MM.1S (cell line): ENCODE results near the gene OSBPL10.
"Not testable (repeated sequence)": the region's sequence is repeated elsewhere in the genome, so short reads cannot be mapped to it uniquely, and the experiment has no call there.

Source experiments
- DNase-seq: peaks from one replicate; pipeline ENCODE4 v3.0.0-alpha.2; 2015
- H2AFZ ChIP-seq: fragments of 300-600 bp; sonication (generic); 2 replicates; pipeline ENCODE4 v1.6.0; 2016; ENCODE audit warnings: antibody characterized with exemption, low read length
- H3F3A ChIP-seq: fragments of 300-600 bp; sonication (generic); 2 replicates; pipeline ENCODE4 v1.6.1; 2016; ENCODE audit warnings: mild to moderate bottlenecking, antibody characterized with exemption, low read length, moderate library complexity, mixed read lengths; ENCODE audit not compliant: insufficient read depth
- H3K27ac ChIP-seq: fragments of 300-600 bp; sonication (generic); 2 replicates; pipeline ENCODE4 v1.5.1; 2016; ENCODE audit warnings: mild to moderate bottlenecking, low read length
- H3K27me3 ChIP-seq: fragments of 300-600 bp; sonication (generic); replicated peaks from 2 replicates; pipeline ENCODE4 v1.6.0; 2016; ENCODE audit warnings: low read length; ENCODE audit not compliant: insufficient read depth
- H3K36me3 ChIP-seq: fragments of 300-600 bp; sonication (generic); replicated peaks from 2 replicates; pipeline ENCODE4 v1.6.1; 2016; ENCODE audit warnings: mild to moderate bottlenecking, low read length, mixed read lengths; ENCODE audit not compliant: insufficient read depth
- H3K4me1 ChIP-seq: fragments of 300-600 bp; sonication (generic); 2 replicates; pipeline ENCODE4 v1.6.1; 2016; ENCODE audit warnings: low read length, mixed read lengths
- H3K4me2 ChIP-seq: fragments of 300-600 bp; sonication (generic); 2 replicates; pipeline ENCODE4 v1.6.0; 2016; ENCODE audit warnings: low read depth, low read length
- H3K4me3 ChIP-seq: fragments of 300-600 bp; sonication (generic); 2 replicates; pipeline ENCODE4 v1.5.1; 2016; ENCODE audit warnings: low read length, mixed read lengths
- H3K79me2 ChIP-seq: fragments of 300-600 bp; sonication (generic); 2 replicates; pipeline ENCODE4 v1.6.1; 2016; ENCODE audit warnings: mixed run types, low read length, mixed read lengths
- H3K9ac ChIP-seq: fragments of 300-600 bp; sonication (generic); 2 replicates; pipeline ENCODE4 v1.6.1; 2016; ENCODE audit warnings: low read length, mixed read lengths
- H3K9me2 ChIP-seq: fragments of 300-600 bp; sonication (generic); replicated peaks from 2 replicates; pipeline ENCODE4 v1.6.1; 2016; ENCODE audit warnings: mild to moderate bottlenecking, low read length, mixed read lengths; ENCODE audit not compliant: insufficient read depth
- H3K9me3 ChIP-seq: fragments of 300-600 bp; sonication (generic); replicated peaks from 2 replicates; pipeline ENCODE4 v1.6.1; 2016; ENCODE audit warnings: mild to moderate bottlenecking, low read length, mixed read lengths; ENCODE audit not compliant: insufficient read depth
- H4K20me1 ChIP-seq: fragments of 300-600 bp; sonication (generic); 2 replicates; pipeline ENCODE4 v1.6.1; 2016; ENCODE audit warnings: mild to moderate bottlenecking, low read length, moderate library complexity, mixed read lengths; ENCODE audit not compliant: insufficient read depth
- CTCF ChIP-seq: fragments of 300-600 bp; sonication (generic); IDR thresholded peaks from 2 replicates; pipeline ENCODE4 v1.5.1; 2016; ENCODE audit warnings: antibody characterized with exemption, low read length, mixed read lengths
- EZH2 ChIP-seq: fragments of 300-600 bp; sonication (generic); optimal IDR thresholded peaks from 2 replicates; pipeline ENCODE3; 2017; ENCODE audit warnings: low read depth, mild to moderate bottlenecking, antibody characterized with exemption, low read length, mixed read lengths
- EZH2phosphoT487 ChIP-seq: fragments of 300-600 bp; sonication (generic); IDR thresholded peaks from 2 replicates; pipeline ENCODE4 v1.6.1; 2018; ENCODE audit warnings: antibody characterized with exemption, low read length

Gene OSBPL10

GRCh38 chr3:31693346-31693745, 287.7 kb downstream of the OSBPL10 start:
- Histone ChIP-seq H3K36me3 (no peaks in the 10 kb centered on the region), H3F3A (no peaks in the 10 kb centered on the region), H3K27me3 (no peaks in the 10 kb centered on the region), H3K27ac (no peak overlapping the region), H2AFZ (no peak overlapping the region), H3K4me3 (no peak overlapping the region), H3K79me2 (no peaks in the 10 kb centered on the region), H3K9me3 (no peaks in the 10 kb centered on the region), H3K9ac (no peak overlapping the region), H3K9me2 (no peaks in the 10 kb centered on the region), H4K20me1 (no peaks in the 10 kb centered on the region), H3K4me2 (no peak overlapping the region), H3K4me1 (no peaks in the 10 kb centered on the region)
- DNase-seq, result no peak
- TF ChIP-seq EZH2 (no peak), EZH2phosphoT487 (no peak), CTCF (no peak)

GRCh38 chr3:31692751-31693150, 288.3 kb downstream of the OSBPL10 start:
- no peaks in the 10 kb centered on the region for H3K36me3 ChIP-seq
- no peak for DNase-seq
- no peaks in the 10 kb centered on the region for H3K9me3 ChIP-seq
- H3K9ac ChIP-seq, result no peak overlapping the region
- no peaks in the 10 kb centered on the region for H3K79me2 ChIP-seq
- TF ChIP-seq CTCF, result no peak
- TF ChIP-seq EZH2, result no peak
- no peak for TF ChIP-seq EZH2phosphoT487
- no peaks in the 10 kb centered on the region for H3K27me3 ChIP-seq
- H2AFZ ChIP-seq, result no peak overlapping the region
- H3K4me1 ChIP-seq, result no peaks in the 10 kb centered on the region
- H3K4me2 ChIP-seq, result no peak overlapping the region
- H3K27ac ChIP-seq, result no peak overlapping the region
- H3K9me2 ChIP-seq, result no peaks in the 10 kb centered on the region
- no peak overlapping the region for H3K4me3 ChIP-seq
- no peaks in the 10 kb centered on the region for H4K20me1 ChIP-seq
- H3F3A ChIP-seq, result no peaks in the 10 kb centered on the region

GRCh38 chr3:31690771-31691170, 290.3 kb downstream of the OSBPL10 start:
- H3K9ac ChIP-seq, result no peak overlapping the region
- no peaks in the 10 kb centered on the region for H4K20me1 ChIP-seq
- H3K9me2 ChIP-seq, result no peaks in the 10 kb centered on the region
- no peak overlapping the region for H3K4me3 ChIP-seq
- H3K4me1 ChIP-seq, result no peaks in the 10 kb centered on the region
- H3F3A ChIP-seq, result no peaks in the 10 kb centered on the region
- no peaks in the 10 kb centered on the region for H3K36me3 ChIP-seq
- H3K27ac ChIP-seq, result no peak overlapping the region
- H3K27me3 ChIP-seq, result no peaks in the 10 kb centered on the region
- no peak for TF ChIP-seq EZH2
- no peak for TF ChIP-seq EZH2phosphoT487
- no peak for TF ChIP-seq CTCF
- no peaks in the 10 kb centered on the region for H3K79me2 ChIP-seq
- no peak overlapping the region for H3K4me2 ChIP-seq
- DNase-seq, result no peak
- H3K9me3 ChIP-seq, result no peaks in the 10 kb centered on the region
- H2AFZ ChIP-seq, result no peak overlapping the region

GRCh38 chr3:31689523-31689922, 291.5 kb downstream of the OSBPL10 start:
- H3K79me2 ChIP-seq, H2AFZ ChIP-seq, DNase-seq, H3K9ac ChIP-seq, H3K9me3 ChIP-seq, H3K4me2 ChIP-seq, H3F3A ChIP-seq, H3K27me3 ChIP-seq, H3K4me1 ChIP-seq, H3K4me3 ChIP-seq, H3K36me3 ChIP-seq, H3K27ac ChIP-seq, H4K20me1 ChIP-seq, H3K9me2 ChIP-seq: not testable (repeated sequence)
